ENCODE results near the gene GRIN2C.

DNA sequence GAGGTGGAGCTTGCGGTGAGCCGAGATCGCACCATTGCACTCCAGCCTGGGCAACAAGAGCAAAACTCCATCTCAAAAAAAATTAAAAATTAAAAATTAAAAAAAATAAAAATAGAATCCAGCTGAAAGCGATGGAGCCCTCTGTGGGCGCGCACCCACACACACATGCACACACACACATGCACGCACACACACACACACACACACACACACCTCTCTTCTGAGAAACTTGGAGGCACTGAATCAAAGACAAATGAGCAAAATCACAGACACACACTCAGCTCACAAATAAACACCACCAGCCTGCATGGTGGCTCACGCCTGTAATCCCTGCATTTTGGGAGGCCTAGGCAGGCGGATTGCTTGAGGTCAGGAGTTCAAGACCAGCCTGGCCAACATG lies 43.3 kb upstream of the GRIN2C start:
- TF ChIP-seq, protein P1, sequence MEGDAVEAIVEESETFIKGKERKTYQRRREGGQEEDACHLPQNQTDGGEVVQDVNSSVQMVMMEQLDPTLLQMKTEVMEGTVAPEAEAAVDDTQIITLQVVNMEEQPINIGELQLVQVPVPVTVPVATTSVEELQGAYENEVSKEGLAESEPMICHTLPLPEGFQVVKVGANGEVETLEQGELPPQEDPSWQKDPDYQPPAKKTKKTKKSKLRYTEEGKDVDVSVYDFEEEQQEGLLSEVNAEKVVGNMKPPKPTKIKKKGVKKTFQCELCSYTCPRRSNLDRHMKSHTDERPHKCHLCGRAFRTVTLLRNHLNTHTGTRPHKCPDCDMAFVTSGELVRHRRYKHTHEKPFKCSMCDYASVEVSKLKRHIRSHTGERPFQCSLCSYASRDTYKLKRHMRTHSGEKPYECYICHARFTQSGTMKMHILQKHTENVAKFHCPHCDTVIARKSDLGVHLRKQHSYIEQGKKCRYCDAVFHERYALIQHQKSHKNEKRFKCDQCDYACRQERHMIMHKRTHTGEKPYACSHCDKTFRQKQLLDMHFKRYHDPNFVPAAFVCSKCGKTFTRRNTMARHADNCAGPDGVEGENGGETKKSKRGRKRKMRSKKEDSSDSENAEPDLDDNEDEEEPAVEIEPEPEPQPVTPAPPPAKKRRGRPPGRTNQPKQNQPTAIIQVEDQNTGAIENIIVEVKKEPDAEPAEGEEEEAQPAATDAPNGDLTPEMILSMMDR (IDR thresholded peaks at IDR 0.05) = no peak
- no peak for TF ChIP-seq POLR2AphosphoS5 (IDR thresholded peaks at IDR 0.05)

Data from gastroesophageal sphincter (tissue), 3 donors.